Gastrocnemius medialis (tissue), 4 donors: Measurements from ENCODE around the gene TAGAP.

Experiments used
- CTCF ChIP-seq, 5 experiments: fragments of 450-650 bp in 3 of 5; fragments of 200-600 bp in 2 of 5; sonication (generic) in 2 of 5; IDR thresholded peaks in 4 of 5; conservative IDR thresholded peaks in 1 of 5; 1 replicate in 4 of 5; 2 replicates in 1 of 5; pipeline ENCODE4 v1.5.1; 2016 to 2019; ENCODE audit warnings: antibody characterized with exemption in 5 of 5, mild to moderate bottlenecking in 3 of 5, moderate library complexity in 3 of 5
- POLR2A ChIP-seq, 2 donors: fragments of 450-650 bp; IDR thresholded peaks; one replicate each; pipeline ENCODE4 v1.6.1; 2017; ENCODE audit warnings: antibody characterized with exemption in 2 of 2, mild to moderate bottlenecking in 2 of 2, moderate library complexity in 2 of 2

- TF ChIP-seq POLR2A (IDR thresholded peaks at IDR 0.05), result no peak
- no peak for TF ChIP-seq CTCF (IDR thresholded peaks at IDR 0.05 in 4 of 5, conservative IDR thresholded peaks at IDR 0.05 in 1 of 5)
Observed at GRCh38 chr6:159013229-159013628, 31.6 kb downstream of the TAGAP start.
